HCT116 (cell line): ENCODE data around the gene ETF1. TPM values are rescaled to one million over a fixed set of nuclear protein-coding genes. Genes with fewer than 3 reads are reported as not detected.

Experiments
- ATAC-seq: fragments of 200-7000 bp; cut with Tn5 transposase; 2 replicates; pipeline ENCODE4 v1.9.1; 2020; ENCODE audit warnings: mild to moderate bottlenecking, moderate library complexity
- BruUV-seq: library from RNA; stranded (reverse); fragments of 400-500 nt; replicated peaks from 2 replicates; lab custom pipeline; 2021; lab: Mats Ljungman, UMichigan
- CTCF ChIA-PET: fragments of 300-600 bp; sonication (Branson Sonifier 250); formaldehyde crosslinking; loops from one replicate; lab custom pipeline; 2021; ENCODE audit warnings: antibody characterized with exemption; lab: Charles Lee
- POLR2A ChIA-PET: fragments of 300-600, 350-600 bp; sonication (Branson Sonifier 250); formaldehyde crosslinking; loops from one replicate; lab custom pipeline; 2021; ENCODE audit warnings: antibody characterized with exemption; lab: Charles Lee
- RAD21 ChIA-PET, 2 experiments: fragments of 300-600 bp; sonication (Branson Sonifier 250); formaldehyde crosslinking; loops; one replicate each; lab custom pipeline; 2023; ENCODE audit warnings: low total read pairs in 2 of 2; ENCODE audit not compliant: uncharacterized antibody in 2 of 2, unreplicated experiment in 2 of 2, low non-redundant PET in 1 of 2; lab: Charles Lee
- DNase-seq: peaks from one replicate; pipeline ENCODE4 v3.0.0-alpha.2; 2010; ENCODE audit warnings: low read depth, low spot score
- H2AFZ ChIP-seq: fragments of 200-600 bp; shearing (Covaris generic), sonication (generic); 2 replicates; pipeline ENCODE4 v1.6.1; 2017; ENCODE audit warnings: low read depth, mixed run types, mixed read lengths, antibody characterized with exemption, low read length; ENCODE audit not compliant: poor library complexity, severe bottlenecking
- H3K27ac ChIP-seq: 2 replicates; pipeline ENCODE4 v1.5.1; 2012; ENCODE audit warnings: low read depth, low read length
- H3K27me3 ChIP-seq: fragments of 200-600 bp; sonication (generic); 2 replicates; pipeline ENCODE4 v1.6.1; 2016; ENCODE audit warnings: mixed run types, low read length, mixed read lengths; ENCODE audit not compliant: insufficient read depth
- H3K36me3 ChIP-seq, 2 experiments: fragments of 200-500 bp in 1 of 2; fragments of 200-600 bp in 1 of 2; sonication (Bioruptor generic) in 1 of 2; sonication (generic) in 1 of 2; 2 replicates each; pipeline versions ENCODE4 v1.5.1 to v1.6.1; 2014 to 2016; ENCODE audit warnings: low read length in 2 of 2, inconsistent platforms in 1 of 2, mixed read lengths in 1 of 2, mixed run types in 1 of 2; ENCODE audit not compliant: insufficient read depth in 2 of 2, control insufficient read depth in 1 of 2
- H3K4me1 ChIP-seq, 2 experiments: fragments of 200-600 bp in 1 of 2; sonication (generic) in 1 of 2; 2 replicates each; pipeline versions ENCODE4 v1.5.1 to v1.6.1; 2012 to 2017; ENCODE audit warnings: low read length in 2 of 2, inconsistent platforms in 1 of 2, mild to moderate bottlenecking in 1 of 2, mixed read lengths in 1 of 2, mixed run types in 1 of 2, moderate library complexity in 1 of 2; ENCODE audit not compliant: insufficient read depth in 2 of 2, control insufficient read depth in 1 of 2
- H3K4me2 ChIP-seq: fragments of 200-600 bp; sonication (generic); 2 replicates; pipeline ENCODE4 v1.6.1; 2017; ENCODE audit warnings: mixed run types, low read length, mixed read lengths
- H3K4me3 ChIP-seq, 2 experiments: fragments of 200-600 bp in 1 of 2; sonication (generic) in 1 of 2; replicated peaks in 1 of 2; 2 replicates each; pipeline ENCODE4 v1.5.1; 2011 to 2016; ENCODE audit warnings: low read length in 2 of 2, control low read depth in 1 of 2, low read depth in 1 of 2, mild to moderate bottlenecking in 1 of 2, mixed read lengths in 1 of 2, mixed run types in 1 of 2
- H3K79me2 ChIP-seq: fragments of 200-600 bp; sonication (generic); 2 replicates; pipeline ENCODE4 v1.6.1; 2017; ENCODE audit warnings: mild to moderate bottlenecking, mixed run types, low read length, moderate library complexity, mixed read lengths; ENCODE audit not compliant: insufficient read depth
- H3K9ac ChIP-seq: fragments of 200-600 bp; sonication (generic); 2 replicates; pipeline ENCODE4 v1.6.1; 2016; ENCODE audit warnings: low read length, mixed read lengths
- H3K9me2 ChIP-seq: fragments of 200-600 bp; sonication (generic), shearing (Covaris generic); 2 replicates; pipeline ENCODE4 v1.6.1; 2017; ENCODE audit warnings: mixed run types, mild to moderate bottlenecking, moderate library complexity; ENCODE audit not compliant: insufficient read depth
- H3K9me3 ChIP-seq, 2 experiments: fragments of 200-500 bp in 1 of 2; fragments of 200-600 bp in 1 of 2; sonication (Bioruptor generic) in 1 of 2; sonication (generic) in 1 of 2; 2 replicates each; pipeline ENCODE4 v1.6.1; 2014 to 2017; ENCODE audit warnings: low read length in 2 of 2, mixed read lengths in 2 of 2, inconsistent platforms in 1 of 2, low read depth in 1 of 2, mild to moderate bottlenecking in 1 of 2, mixed run types in 1 of 2, moderate library complexity in 1 of 2; ENCODE audit not compliant: control insufficient read depth in 1 of 2, insufficient read depth in 1 of 2
- H4K20me1 ChIP-seq: fragments of 200-600 bp; sonication (generic), shearing (Covaris generic); 2 replicates; pipeline ENCODE4 v1.6.1; 2017; ENCODE audit warnings: mixed run types, mild to moderate bottlenecking, moderate library complexity; ENCODE audit not compliant: insufficient read depth
- CBX3 ChIP-seq: IDR thresholded peaks from 2 replicates; pipeline ENCODE4 v1.6.1; 2012; ENCODE audit warnings: low read depth
- ELF1 ChIP-seq: IDR thresholded peaks from 2 replicates; pipeline ENCODE4 v1.6.1; 2012; ENCODE audit warnings: low read depth, borderline replicate concordance
- EZH2 ChIP-seq: fragments of 200-600 bp; sonication (generic); IDR thresholded peaks from 2 replicates; pipeline ENCODE4 v1.6.1; 2017; ENCODE audit warnings: antibody characterized with exemption, mixed run types
- EZH2phosphoT487 ChIP-seq: fragments of 200-600 bp; IDR thresholded peaks from 2 replicates; pipeline ENCODE4 v1.6.1; 2018; ENCODE audit warnings: antibody characterized with exemption, borderline replicate concordance
- JUND ChIP-seq: IDR thresholded peaks from 2 replicates; pipeline ENCODE4 v1.6.1; 2012
- POLR2A ChIP-seq: IDR thresholded peaks from 2 replicates; pipeline ENCODE4 v1.7.0; 2011; ENCODE audit warnings: borderline replicate concordance; ENCODE audit not compliant: insufficient read depth, insufficient read length; ENCODE audit errors: extremely low read depth
- SIN3A ChIP-seq: IDR thresholded peaks from 2 replicates; pipeline ENCODE4 v1.6.1; 2012; ENCODE audit warnings: low read depth
- ZFX ChIP-seq: fragments of 450-650 bp; IDR thresholded peaks from 2 replicates; pipeline ENCODE4 v1.6.1; 2017
- intact Hi-C: fragments of 100-400 bp; cut with micrococcal nuclease; formaldehyde crosslinking; loops from 2 replicates; pipeline ENCODE4 v1.10.0; 2022
- total RNA-seq: library from RNA; stranded (reverse); gene quantifications from one replicate; pipeline ENCODE4 v1.2.1, GENCODE V29; 2021; ENCODE audit not compliant: unreplicated experiment
- TF ChIP-seq, protein P1 (sequence below): IDR thresholded peaks from 2 replicates; pipeline ENCODE4 v1.6.1; 2012
- TF ChIP-seq, protein P2 (sequence below): IDR thresholded peaks from 2 replicates; pipeline ENCODE4 v1.6.1; 2012
- TF ChIP-seq, protein P3 (sequence below): IDR thresholded peaks from 2 replicates; pipeline ENCODE4 v1.6.1; 2011; ENCODE audit warnings: mild to moderate bottlenecking, low read length, moderate library complexity; ENCODE audit not compliant: insufficient replicate concordance; ENCODE audit errors: extremely low read depth

ETF1 gene
- total RNA-seq, 1 experiment from 2014 or later: 178 TPM

- no peak overlapping the region for H3K4me2 ChIP-seq
- no peak overlapping the region for H2AFZ ChIP-seq
- DNase-seq (no peak), ATAC-seq (no peak)
- H3K79me2 ChIP-seq: peaks cover 97% of the 10 kb centered on the region
- intact Hi-C loops: no loop called here
- TF ChIP-seq, protein P1, sequence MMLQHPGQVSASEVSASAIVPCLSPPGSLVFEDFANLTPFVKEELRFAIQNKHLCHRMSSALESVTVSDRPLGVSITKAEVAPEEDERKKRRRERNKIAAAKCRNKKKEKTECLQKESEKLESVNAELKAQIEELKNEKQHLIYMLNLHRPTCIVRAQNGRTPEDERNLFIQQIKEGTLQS: no peak
- TF ChIP-seq, protein P2, sequence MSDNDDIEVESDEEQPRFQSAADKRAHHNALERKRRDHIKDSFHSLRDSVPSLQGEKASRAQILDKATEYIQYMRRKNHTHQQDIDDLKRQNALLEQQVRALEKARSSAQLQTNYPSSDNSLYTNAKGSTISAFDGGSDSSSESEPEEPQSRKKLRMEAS: no peak
- TF ChIP-seq ELF1 (no peak), JUND (no peak), EZH2phosphoT487 (no peak), EZH2 (no peak), SIN3A (no peak), ZFX (no peak), POLR2A (no peak), CBX3 (no peak)
- TF ChIP-seq, protein P3, sequence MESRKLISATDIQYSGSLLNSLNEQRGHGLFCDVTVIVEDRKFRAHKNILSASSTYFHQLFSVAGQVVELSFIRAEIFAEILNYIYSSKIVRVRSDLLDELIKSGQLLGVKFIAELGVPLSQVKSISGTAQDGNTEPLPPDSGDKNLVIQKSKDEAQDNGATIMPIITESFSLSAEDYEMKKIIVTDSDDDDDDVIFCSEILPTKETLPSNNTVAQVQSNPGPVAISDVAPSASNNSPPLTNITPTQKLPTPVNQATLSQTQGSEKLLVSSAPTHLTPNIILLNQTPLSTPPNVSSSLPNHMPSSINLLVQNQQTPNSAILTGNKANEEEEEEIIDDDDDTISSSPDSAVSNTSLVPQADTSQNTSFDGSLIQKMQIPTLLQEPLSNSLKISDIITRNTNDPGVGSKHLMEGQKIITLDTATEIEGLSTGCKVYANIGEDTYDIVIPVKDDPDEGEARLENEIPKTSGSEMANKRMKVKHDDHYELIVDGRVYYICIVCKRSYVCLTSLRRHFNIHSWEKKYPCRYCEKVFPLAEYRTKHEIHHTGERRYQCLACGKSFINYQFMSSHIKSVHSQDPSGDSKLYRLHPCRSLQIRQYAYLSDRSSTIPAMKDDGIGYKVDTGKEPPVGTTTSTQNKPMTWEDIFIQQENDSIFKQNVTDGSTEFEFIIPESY: no peak
- H3K9me3 ChIP-seq: no peaks in the 10 kb centered on the region
- H3K4me3 ChIP-seq: no peak overlapping the region
- BruUV-seq: no TSS peak
- ChIA-PET RAD21 (no interaction called here), CTCF (no interaction called here), POLR2A (interaction anchor here (1.2 to 1.5 kb wide), 2 partner anchors 11 to 21 kb away, joined by 3 to 4 read pairs; partner anchors contain the start of genes ETF1 and HSPA9)
- H3K36me3 ChIP-seq: peaks cover 79 to 85% of the 10 kb centered on the region in 2 experiments
- H4K20me1 ChIP-seq: peaks cover 40% of the 10 kb centered on the region; the same call in 1 of the 2 replicates
- H3K4me1 ChIP-seq: no peaks in the 10 kb centered on the region
- H3K9me2 ChIP-seq: no peaks in the 10 kb centered on the region
- no peaks in the 10 kb centered on the region for H3K27me3 ChIP-seq
- no peak overlapping the region for H3K9ac ChIP-seq
- no peak overlapping the region for H3K27ac ChIP-seq
Observed at GRCh38 chr5:138564242-138564641, 21.2 kb upstream of the ETF1 start.
